Superior temporal gyrus (tissue), 1 donor: ENCODE data around the gene RFXANK.
"Not testable (repeated sequence)": the region's sequence is repeated elsewhere in the genome, so short reads cannot be mapped to it uniquely, and the experiment has no call there.

Experiments used
- DNase-seq: peaks from one replicate; pipeline ENCODE4 v3.0.0-alpha.2; 2016; ENCODE audit errors: extremely low spot score

The RFXANK gene

GRCh38 chr19:19206938-19207337 is 14.9 kb downstream of the RFXANK start:
- DNase-seq: no peak

DNA sequence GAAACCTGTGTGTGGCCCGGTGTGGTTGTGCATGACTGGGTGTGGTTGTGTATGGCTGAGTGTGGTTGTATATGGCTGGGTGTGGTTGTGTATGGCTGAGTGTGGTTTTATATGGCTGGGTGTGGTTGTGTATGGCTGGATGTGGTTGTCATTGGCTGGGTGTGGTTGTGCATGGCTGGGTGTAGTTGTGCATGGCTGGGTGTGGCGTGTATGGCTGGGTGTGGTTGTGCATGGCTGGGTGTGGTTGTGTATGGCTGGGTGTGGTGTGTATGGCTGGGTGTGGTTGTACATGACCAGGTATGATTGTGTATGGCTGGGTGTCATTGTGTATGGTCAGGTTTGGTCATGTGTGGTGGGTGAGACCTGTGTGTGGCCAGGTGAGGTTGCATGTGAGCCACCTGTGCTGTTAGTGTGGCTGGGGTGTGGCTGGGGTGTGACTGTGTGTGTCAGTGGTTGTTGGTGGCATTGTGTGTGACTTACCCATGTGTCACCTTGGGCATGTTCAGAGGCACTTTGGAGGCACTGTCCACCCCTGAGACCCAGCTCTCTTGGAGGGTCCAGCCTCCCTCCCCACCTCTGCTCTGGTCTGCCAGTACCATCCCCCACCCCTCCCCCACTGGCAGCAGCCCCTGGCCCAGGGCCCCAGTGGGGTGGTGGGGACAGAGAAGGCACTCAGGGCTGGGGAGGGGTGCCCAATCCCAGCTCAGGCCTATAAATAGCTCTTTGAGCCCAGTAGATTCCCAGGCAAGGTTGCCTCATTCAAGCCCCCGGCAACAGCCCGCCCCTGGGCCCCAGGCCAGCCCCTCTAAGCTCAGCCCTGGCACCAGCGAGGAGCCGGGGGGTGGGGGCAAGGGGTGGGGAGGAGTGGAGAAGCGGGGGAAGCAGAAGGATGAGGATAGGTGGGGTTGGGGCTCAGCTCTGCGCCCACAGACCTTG is 15.8 kb downstream of the RFXANK start:
- DNase-seq: no peak

- DNase-seq: no peak
Measured at GRCh38 chr19:19209372-19209771, 17.3 kb downstream of the RFXANK start.

DNA sequence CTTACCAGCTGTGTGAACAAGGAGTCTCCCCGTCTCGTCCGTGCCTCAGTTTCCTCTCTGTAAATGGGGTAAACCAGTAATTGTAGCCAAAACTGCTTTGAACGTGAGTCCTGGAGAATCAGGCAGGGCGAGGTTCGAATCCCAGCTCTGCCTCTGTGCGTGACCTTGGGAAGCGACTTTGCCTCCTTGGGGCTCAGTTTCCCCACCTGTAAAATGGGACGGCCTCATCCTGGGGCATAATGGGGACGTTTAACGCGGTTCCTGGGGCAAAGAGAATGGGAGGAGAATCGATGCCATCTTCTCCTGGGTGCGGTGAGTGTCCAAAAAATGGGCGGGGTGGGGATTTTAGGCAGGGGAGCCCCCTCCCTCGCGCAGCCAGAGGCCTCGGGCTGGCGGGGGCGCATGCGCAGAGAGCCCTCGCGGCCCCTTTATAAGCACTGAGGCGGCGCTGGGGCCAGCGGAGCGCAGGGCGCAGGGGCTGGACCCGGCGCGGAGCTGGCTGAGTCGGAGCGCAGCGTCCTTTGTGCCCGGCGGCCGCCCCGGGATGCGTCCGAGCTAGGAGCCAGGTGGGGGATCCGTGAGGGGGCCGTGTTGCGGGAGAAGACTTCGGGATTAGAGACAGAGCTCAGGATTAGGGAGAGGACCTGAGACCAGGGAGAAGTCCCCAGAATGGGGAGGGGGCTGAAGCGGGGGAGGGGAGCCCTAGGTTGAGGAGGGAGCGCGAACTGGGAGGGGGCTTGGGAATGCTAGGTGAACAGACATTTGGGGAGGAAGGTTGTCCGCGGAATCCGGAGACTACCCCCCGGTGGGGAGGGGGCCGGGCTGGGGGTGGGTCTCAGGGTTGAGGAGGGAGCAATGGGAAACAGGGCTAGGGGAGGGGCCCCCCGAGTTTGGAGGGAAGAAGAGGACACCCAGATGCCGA is 19.7 kb downstream of the RFXANK start, which contains the start of gene NCAN:
Gene NCAN, plus strand, starts transcription at position 460 of the 922 bp plus-strand sequence. CDS start 4,996 bp downstream, outside the sequence.
- DNase-seq: peak; percentile 38

GRCh38 chr19:19212916-19213315 is 20.9 kb downstream of the RFXANK start:
- no peak for DNase-seq

GRCh38 chr19:19213426-19214158 is 21.5 kb downstream of the RFXANK start:
- DNase-seq: no peak

- no peak for DNase-seq
Measured at GRCh38 chr19:19214159-19214490, 22.1 kb downstream of the RFXANK start.

DNA sequence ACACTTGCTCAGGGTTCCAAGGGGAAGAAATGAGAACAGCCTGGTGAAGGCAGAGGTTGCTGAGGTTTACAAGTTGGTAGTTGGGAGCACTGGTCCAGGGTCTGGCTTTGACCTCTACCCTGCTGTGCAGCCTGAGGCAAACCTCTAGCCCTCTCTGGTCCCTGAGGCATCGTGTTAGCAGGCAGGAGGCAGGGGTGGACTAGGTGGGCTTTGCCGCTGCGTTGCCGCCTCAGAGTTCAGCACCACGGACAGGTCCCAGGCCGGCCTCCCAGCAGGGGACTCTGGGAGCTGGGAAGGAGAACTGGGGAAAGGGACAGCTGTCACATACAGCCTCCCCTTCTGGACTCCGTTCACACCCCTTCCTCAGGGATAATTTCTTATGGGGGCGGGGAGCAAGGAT is 22.8 kb downstream of the RFXANK start:
- DNase-seq: no peak

- DNase-seq: no peak
Measured at GRCh38 chr19:19215792-19216191, 23.7 kb downstream of the RFXANK start.

- no peak for DNase-seq
Measured at GRCh38 chr19:19217099-19217498, 25.0 kb downstream of the RFXANK start.

DNA sequence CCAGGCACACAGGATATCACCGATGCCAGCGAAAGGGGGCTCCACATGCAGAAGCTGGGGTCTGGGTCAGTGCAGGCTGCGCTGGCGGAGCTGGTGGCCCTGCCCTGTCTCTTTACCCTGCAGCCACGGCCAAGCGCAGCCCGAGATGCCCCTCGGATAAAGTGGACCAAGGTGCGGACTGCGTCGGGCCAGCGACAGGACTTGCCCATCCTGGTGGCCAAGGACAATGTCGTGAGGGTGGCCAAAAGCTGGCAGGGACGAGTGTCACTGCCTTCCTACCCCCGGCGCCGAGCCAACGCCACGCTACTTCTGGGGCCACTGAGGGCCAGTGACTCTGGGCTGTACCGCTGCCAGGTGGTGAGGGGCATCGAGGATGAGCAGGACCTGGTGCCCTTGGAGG is 26.9 kb downstream of the RFXANK start:
- DNase-seq: no peak

GRCh38 chr19:19221000-19221399 is 28.9 kb downstream of the RFXANK start:
- DNase-seq: not testable (repeated sequence)

DNA sequence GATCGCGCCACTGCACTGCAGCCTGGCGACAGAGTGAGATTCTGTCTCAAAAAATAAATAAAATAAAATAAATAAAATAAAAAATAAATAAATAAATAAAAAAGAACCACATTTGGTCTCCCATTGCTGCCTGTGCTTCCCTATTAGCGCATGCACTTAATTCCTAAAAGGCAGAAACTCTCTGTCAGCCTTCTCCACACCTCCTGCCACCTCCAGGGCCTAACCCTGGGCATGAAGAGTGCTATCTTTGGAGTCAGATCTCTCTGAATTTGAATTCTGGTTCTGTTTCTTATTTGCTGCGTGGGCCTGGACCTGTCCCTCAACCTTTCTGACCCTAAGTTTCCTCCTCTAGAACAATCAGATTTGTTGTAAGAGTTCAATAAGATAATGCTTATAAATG is 31.0 kb downstream of the RFXANK start:
- no peak for DNase-seq

DNA sequence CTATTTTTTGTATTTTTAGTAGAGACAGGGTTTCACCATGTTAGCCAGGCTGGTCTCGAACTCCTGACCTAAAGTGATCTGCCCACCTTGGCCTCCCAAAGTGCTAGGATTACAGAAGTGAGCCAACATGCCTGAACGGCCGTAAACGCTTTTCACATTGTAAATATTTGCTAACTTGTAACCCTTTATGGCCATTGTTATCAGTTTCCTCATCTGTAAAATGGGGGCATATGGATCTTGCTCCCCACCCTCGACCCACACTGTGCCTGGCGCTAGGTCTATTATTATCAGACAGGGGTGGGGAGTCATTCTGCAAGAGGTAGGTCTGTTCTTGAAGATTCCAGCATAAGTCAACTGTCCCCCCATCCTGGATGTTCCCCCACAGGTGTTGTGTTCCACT is 31.6 kb downstream of the RFXANK start:
- DNase-seq: no peak

DNA sequence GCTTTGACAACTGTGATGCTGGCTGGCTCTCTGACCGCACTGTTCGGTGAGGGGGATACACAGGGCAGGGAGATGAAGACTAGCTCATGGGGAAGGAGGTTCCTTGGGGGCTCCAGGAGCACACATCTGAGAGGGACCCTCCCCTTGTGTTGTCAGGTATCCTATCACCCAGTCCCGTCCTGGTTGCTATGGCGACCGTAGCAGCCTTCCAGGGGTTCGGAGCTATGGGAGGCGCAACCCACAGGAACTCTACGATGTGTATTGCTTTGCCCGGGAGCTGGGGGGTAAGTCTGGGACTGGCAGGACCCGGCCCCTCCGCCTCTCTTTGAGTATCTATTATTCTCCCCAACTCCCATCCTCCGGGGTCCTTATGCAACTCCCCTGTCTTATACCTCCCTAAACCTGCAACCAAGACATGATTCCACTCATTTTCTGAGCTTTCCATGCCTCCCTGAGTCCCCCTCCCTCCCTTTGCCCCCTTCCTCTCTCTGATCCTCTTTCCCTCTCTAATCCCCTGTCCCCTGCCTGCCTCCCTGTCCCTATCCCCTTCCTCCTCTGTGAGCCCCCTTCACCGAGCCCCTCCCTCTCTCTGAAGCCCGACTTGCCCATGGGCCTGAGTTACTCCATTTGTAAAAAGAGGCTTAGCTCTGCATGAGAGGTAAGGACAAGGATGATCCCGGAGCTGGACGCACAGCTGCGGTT is 32.2 kb downstream of the RFXANK start:
- DNase-seq: no peak

- DNase-seq: no peak
Measured at GRCh38 chr19:19224852-19225494, 32.9 kb downstream of the RFXANK start.

DNA sequence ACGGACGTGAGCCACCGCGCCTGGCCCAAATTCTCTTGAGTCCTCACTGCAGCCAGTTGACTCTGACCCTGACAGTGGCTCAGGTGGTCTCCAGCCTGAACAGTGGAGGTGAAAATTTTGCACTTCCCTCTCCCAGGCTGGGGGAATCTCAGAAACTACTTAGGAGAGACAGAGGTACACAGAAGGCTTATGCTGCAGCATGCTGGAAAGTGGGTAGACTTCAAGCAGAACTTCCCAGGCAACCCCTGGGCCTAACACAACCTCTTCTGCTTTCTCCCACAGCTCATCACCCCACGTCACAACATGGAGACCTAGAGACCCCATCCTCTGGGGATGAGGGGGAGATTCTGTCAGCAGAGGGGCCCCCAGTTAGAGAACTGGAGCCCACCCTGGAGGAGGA is 34.1 kb downstream of the RFXANK start:
- DNase-seq: no peak

GRCh38 chr19:19226663-19227062 is 34.6 kb downstream of the RFXANK start:
- DNase-seq: no peak

GRCh38 chr19:19227217-19227616 is 35.2 kb downstream of the RFXANK start:
- no peak for DNase-seq

- no peak for DNase-seq
Measured at GRCh38 chr19:19229701-19230100, 37.6 kb downstream of the RFXANK start.

DNA sequence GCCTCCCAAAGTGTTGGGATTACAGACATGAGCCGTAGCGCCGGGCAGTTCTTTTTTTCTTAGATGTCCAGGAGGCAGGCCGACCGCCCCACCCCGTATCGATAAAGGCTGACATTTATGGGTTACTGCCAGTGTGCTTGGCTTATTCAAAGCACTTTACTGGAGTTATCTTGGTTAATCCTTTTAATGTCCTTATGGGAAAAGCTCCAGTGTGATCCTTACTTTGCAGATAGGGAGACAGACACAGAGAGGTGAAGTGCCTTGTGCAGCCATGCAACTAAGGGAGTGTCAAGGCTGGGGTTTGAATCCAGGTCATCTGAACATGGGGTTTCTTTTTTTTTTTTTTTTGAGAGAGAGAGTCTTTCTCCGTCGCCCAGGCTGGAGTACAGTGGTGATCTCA is 38.9 kb downstream of the RFXANK start:
- DNase-seq: no peak
